Skeletal muscle satellite cell (primary cell): ENCODE measurements around the gene ABCC1.
A peak's percentile ranks its signal among the peaks of the same experiment; 100 is the strongest.

ENCODE experiments used
- H3K27me3 ChIP-seq: 2 replicates; pipeline ENCODE4 v1.7.0; 2013; ENCODE audit warnings: low read length; ENCODE audit not compliant: control insufficient read depth, insufficient read depth
- H3K36me3 ChIP-seq: 2 replicates; pipeline ENCODE4 v1.7.0; 2013; ENCODE audit warnings: mild to moderate bottlenecking, control low read depth, low read length; ENCODE audit not compliant: insufficient read depth
- H3K4me1 ChIP-seq: 2 replicates; pipeline ENCODE4 v1.7.0; 2013; ENCODE audit warnings: low read length; ENCODE audit not compliant: control insufficient read depth, insufficient read depth
- H3K4me2 ChIP-seq: 2 replicates; pipeline ENCODE4 v1.7.0; 2013; ENCODE audit warnings: mild to moderate bottlenecking, low read length
- H3K4me3 ChIP-seq: 2 replicates; pipeline ENCODE4 v1.7.0; 2013; ENCODE audit warnings: low read length
- H3K9ac ChIP-seq: 2 replicates; pipeline ENCODE4 v1.7.0; 2013; ENCODE audit warnings: mild to moderate bottlenecking, low read depth, low read length, moderate library complexity
- H3K9me3 ChIP-seq: replicated peaks from 2 replicates; pipeline ENCODE4 v1.7.0; 2013; ENCODE audit warnings: mild to moderate bottlenecking, control low read depth, low read length

Gene ABCC1

GRCh38 chr16:15960124-15960971 lies 10.9 kb downstream of the ABCC1 start:
- Histone ChIP-seq H3K36me3 (peaks cover 3% of the 10 kb centered on the region), H3K4me3 (no peak overlapping the region), H3K4me1 (peaks cover 17% of the 10 kb centered on the region)

GRCh38 chr16:15961060-15961511 lies 11.7 kb downstream of the ABCC1 start:
- Histone ChIP-seq H3K9me3 (no peaks in the 10 kb centered on the region), H3K27me3 (no peaks in the 10 kb centered on the region), H3K36me3 (peaks cover 3% of the 10 kb centered on the region), H3K4me2 (no peak overlapping the region), H3K4me3 (no peak overlapping the region), H3K4me1 (peaks cover 24% of the 10 kb centered on the region), H3K9ac (no peak overlapping the region)

More at GRCh38 chr16:15960124-15960971, 10.9 kb downstream of the ABCC1 start:
- H3K9ac ChIP-seq = no peak overlapping the region
- H3K27me3 ChIP-seq = no peaks in the 10 kb centered on the region
- H3K4me2 ChIP-seq = no peak overlapping the region
- no peaks in the 10 kb centered on the region for H3K9me3 ChIP-seq

- no peaks in the 10 kb centered on the region for H3K9me3 ChIP-seq
- no peak overlapping the region for H3K4me2 ChIP-seq
- peaks cover 3% of the 10 kb centered on the region for H3K36me3 ChIP-seq
- H3K4me3 ChIP-seq = no peak overlapping the region
- peaks cover 29% of the 10 kb centered on the region for H3K4me1 ChIP-seq
- H3K27me3 ChIP-seq = no peaks in the 10 kb centered on the region
- H3K9ac ChIP-seq = no peak overlapping the region
These were observed 12.2 kb downstream of the ABCC1 start for GRCh38 chr16:15961571-15962090.

- no peak overlapping the region for H3K4me2 ChIP-seq
- H3K36me3 ChIP-seq = peaks cover 3% of the 10 kb centered on the region
- H3K27me3 ChIP-seq = no peaks in the 10 kb centered on the region
- H3K9ac ChIP-seq = no peak overlapping the region
- peaks cover 41% of the 10 kb centered on the region for H3K4me1 ChIP-seq
- H3K4me3 ChIP-seq = no peak overlapping the region
- H3K9me3 ChIP-seq = no peaks in the 10 kb centered on the region
These were observed 14.0 kb downstream of the ABCC1 start for GRCh38 chr16:15963307-15963910.

- no peaks in the 10 kb centered on the region for H3K9me3 ChIP-seq
- H3K9ac ChIP-seq = peak overlapping the region; percentile 39
- no peaks in the 10 kb centered on the region for H3K27me3 ChIP-seq
- no peak overlapping the region for H3K4me3 ChIP-seq
- H3K4me2 ChIP-seq = peak overlapping the region; percentile 64
- H3K36me3 ChIP-seq = peaks cover 9% of the 10 kb centered on the region
- peaks cover 41% of the 10 kb centered on the region for H3K4me1 ChIP-seq
These were observed 17.0 kb downstream of the ABCC1 start for GRCh38 chr16:15966420-15966819.

- Histone ChIP-seq H3K4me3 (no peak overlapping the region), H3K9me3 (no peaks in the 10 kb centered on the region)
These were observed 17.6 kb downstream of the ABCC1 start for GRCh38 chr16:15966836-15967546.

GRCh38 chr16:15967655-15968315 lies 18.4 kb downstream of the ABCC1 start:
- H3K36me3 ChIP-seq = peaks cover 16% of the 10 kb centered on the region
- H3K9ac ChIP-seq = no peak overlapping the region
- H3K9me3 ChIP-seq = no peaks in the 10 kb centered on the region
- no peak overlapping the region for H3K4me3 ChIP-seq
- H3K4me2 ChIP-seq = no peak overlapping the region
- no peaks in the 10 kb centered on the region for H3K27me3 ChIP-seq
- peaks cover 47% of the 10 kb centered on the region for H3K4me1 ChIP-seq

More at GRCh38 chr16:15966836-15967546, 17.6 kb downstream of the ABCC1 start:
- H3K36me3 ChIP-seq = peaks cover 11% of the 10 kb centered on the region
- H3K4me1 ChIP-seq = peaks cover 43% of the 10 kb centered on the region
- no peaks in the 10 kb centered on the region for H3K27me3 ChIP-seq
- peak overlapping the region; percentile 39 for H3K9ac ChIP-seq
- peak overlapping the region; percentile 64 for H3K4me2 ChIP-seq

- Histone ChIP-seq H3K4me1 (peaks cover 50% of the 10 kb centered on the region), H3K4me3 (no peak overlapping the region), H3K27me3 (no peaks in the 10 kb centered on the region), H3K4me2 (no peak overlapping the region), H3K9me3 (no peaks in the 10 kb centered on the region), H3K9ac (no peak overlapping the region), H3K36me3 (peaks cover 18% of the 10 kb centered on the region)
These were observed 20.8 kb downstream of the ABCC1 start for GRCh38 chr16:15970202-15970601.

GRCh38 chr16:15970743-15971439 lies 21.5 kb downstream of the ABCC1 start:
- Histone ChIP-seq H3K9me3 (no peaks in the 10 kb centered on the region), H3K27me3 (no peaks in the 10 kb centered on the region), H3K9ac (no peak overlapping the region), H3K4me3 (no peak overlapping the region), H3K4me2 (no peak overlapping the region), H3K36me3 (peaks cover 18% of the 10 kb centered on the region), H3K4me1 (peaks cover 48% of the 10 kb centered on the region)

GRCh38 chr16:15971440-15971815 lies 22.0 kb downstream of the ABCC1 start:
- peaks cover 18% of the 10 kb centered on the region for H3K36me3 ChIP-seq
- H3K4me2 ChIP-seq = no peak overlapping the region
- H3K4me3 ChIP-seq = no peak overlapping the region
- peaks cover 47% of the 10 kb centered on the region for H3K4me1 ChIP-seq
- no peaks in the 10 kb centered on the region for H3K27me3 ChIP-seq
- H3K9me3 ChIP-seq = no peaks in the 10 kb centered on the region
- no peak overlapping the region for H3K9ac ChIP-seq
